ENCODE measurements around the gene TMEM258.

TMEM258 gene

GRCh38 chr11:61787928-61788491 lies 4.4 kb downstream of the TMEM258 start:
- peak; percentile 42 for TF ChIP-seq CTCF (IDR thresholded peaks at IDR 0.05; ENCODE audit: control insufficient read depth, extremely low read depth, insufficient read depth)
- no peak for DNase-seq (ENCODE audit: low read depth)
- no peak overlapping the region for H3K4me3 ChIP-seq (ENCODE audit: low read depth, low read length)

GRCh38 chr11:61785837-61786402 lies 6.5 kb downstream of the TMEM258 start:
- no peak for DNase-seq (ENCODE audit: low read depth)
- TF ChIP-seq CTCF (IDR thresholded peaks at IDR 0.05; ENCODE audit: control insufficient read depth, extremely low read depth, insufficient read depth) = no peak
- H3K4me3 ChIP-seq (ENCODE audit: low read depth, low read length) = no peak overlapping the region

- no peak for TF ChIP-seq CTCF (IDR thresholded peaks at IDR 0.05; ENCODE audit: control insufficient read depth, extremely low read depth, insufficient read depth)
Observed at GRCh38 chr11:61784506-61784805, 7.9 kb downstream of the TMEM258 start.

GRCh38 chr11:61783717-61784505 lies 8.5 kb downstream of the TMEM258 start:
- no peak for DNase-seq (ENCODE audit: low read depth)
- no peak overlapping the region for H3K4me3 ChIP-seq (ENCODE audit: low read depth, low read length)
- TF ChIP-seq CTCF (IDR thresholded peaks at IDR 0.05; ENCODE audit: control insufficient read depth, extremely low read depth, insufficient read depth) = no peak

More at GRCh38 chr11:61784506-61784805, 7.9 kb downstream of the TMEM258 start:
- no peak for DNase-seq (ENCODE audit: low read depth)
- no peak overlapping the region for H3K4me3 ChIP-seq (ENCODE audit: low read depth, low read length)

GRCh38 chr11:61782841-61783240 lies 9.6 kb downstream of the TMEM258 start:
- no peak overlapping the region for H3K4me3 ChIP-seq (ENCODE audit: low read depth, low read length)
- no peak for DNase-seq (ENCODE audit: low read depth)
- TF ChIP-seq CTCF (IDR thresholded peaks at IDR 0.05; ENCODE audit: control insufficient read depth, extremely low read depth, insufficient read depth) = no peak

- no peak overlapping the region for H3K4me3 ChIP-seq (ENCODE audit: low read depth, low read length)
- no peak for TF ChIP-seq CTCF (IDR thresholded peaks at IDR 0.05; ENCODE audit: control insufficient read depth, extremely low read depth, insufficient read depth)
- no peak for DNase-seq (ENCODE audit: low read depth)
Observed at GRCh38 chr11:61782299-61782698, 10.1 kb downstream of the TMEM258 start.
